Neural crest cell (in vitro differentiated cells): Measurements from ENCODE around the gene MAST2. TPM values are rescaled to one million over a fixed set of nuclear protein-coding genes. Genes with fewer than 3 reads are reported as not detected.
A peak's percentile ranks its signal among the peaks of the same experiment; 100 is the strongest.
"Not testable (repeated sequence)": the region's sequence is repeated elsewhere in the genome, so short reads cannot be mapped to it uniquely, and the experiment has no call there.

ENCODE experiments used
- DNase-seq: peaks from one replicate; pipeline ENCODE4 v3.0.0; 2021; ENCODE audit warnings: low read depth, mixed read lengths, low spot score
- H3K27ac Mint-ChIP-seq: one replicate; pipeline ENCODE4 v1.8.0; 2021; ENCODE audit warnings: mild to moderate bottlenecking, mixed read lengths; ENCODE audit not compliant: unreplicated experiment
- H3K27me3 Mint-ChIP-seq: 2 replicates; pipeline ENCODE4 v1.8.0; 2021; ENCODE audit warnings: low read depth, mild to moderate bottlenecking, mixed read lengths
- H3K36me3 Mint-ChIP-seq: 2 replicates; pipeline ENCODE4 v1.8.0; 2021; ENCODE audit warnings: low read depth, mild to moderate bottlenecking, mixed read lengths
- H3K4me1 Mint-ChIP-seq: 2 replicates; pipeline ENCODE4 v1.8.0; 2021; ENCODE audit warnings: mixed read lengths
- H3K4me3 Mint-ChIP-seq: one replicate; pipeline ENCODE4 v1.8.0; 2021; ENCODE audit warnings: mild to moderate bottlenecking, mixed read lengths
- H3K9me3 Mint-ChIP-seq: 2 replicates; pipeline ENCODE4 v1.8.0; 2021; ENCODE audit warnings: mixed read lengths
- CTCF ChIP-seq: fragments of 200-600 bp; sonication (generic); conservative IDR thresholded peaks from 2 replicates; pipeline ENCODE4 v1.5.0; 2021; ENCODE audit warnings: antibody characterized with exemption, mild to moderate bottlenecking
- total RNA-seq: library from RNA; stranded (reverse); gene quantifications from 2 replicates; pipeline ENCODE4 v1.2.1, GENCODE V29; 2021

Gene MAST2
- total RNA-seq, 1 donor from 2014 or later = 47.6 TPM

GRCh38 chr1:45864167-45865106, 61.0 kb downstream of the MAST2 start:
- no peak for DNase-seq
- peak overlapping the region; percentile 9 for H3K4me3 Mint-ChIP-seq
- H3K27ac Mint-ChIP-seq = no peak overlapping the region
- no peaks in the 10 kb centered on the region for H3K36me3 Mint-ChIP-seq
- no peak for TF ChIP-seq CTCF
- no peaks in the 10 kb centered on the region for H3K9me3 Mint-ChIP-seq
- no peaks in the 10 kb centered on the region for H3K27me3 Mint-ChIP-seq
- H3K4me1 Mint-ChIP-seq = peaks cover 57% of the 10 kb centered on the region

GRCh38 chr1:45867697-45868348, 64.4 kb downstream of the MAST2 start:
- H3K9me3 Mint-ChIP-seq = no peaks in the 10 kb centered on the region
- H3K4me1 Mint-ChIP-seq = peaks cover 59% of the 10 kb centered on the region
- no peak for DNase-seq
- no peak for TF ChIP-seq CTCF
- no peak overlapping the region for H3K27ac Mint-ChIP-seq
- H3K36me3 Mint-ChIP-seq = no peaks in the 10 kb centered on the region
- H3K4me3 Mint-ChIP-seq = no peak overlapping the region
- H3K27me3 Mint-ChIP-seq = no peaks in the 10 kb centered on the region

GRCh38 chr1:45868861-45869260, 65.4 kb downstream of the MAST2 start:
- Mint-ChIP-seq H3K4me3 (no peak overlapping the region), H3K27ac (no peak overlapping the region), H3K27me3 (no peaks in the 10 kb centered on the region)

GRCh38 chr1:45870500-45870899, 67.1 kb downstream of the MAST2 start:
- no peak for DNase-seq
- Mint-ChIP-seq H3K4me3 (no peak overlapping the region), H3K36me3 (no peaks in the 10 kb centered on the region), H3K27ac (no peak overlapping the region), H3K27me3 (no peaks in the 10 kb centered on the region), H3K9me3 (no peaks in the 10 kb centered on the region), H3K4me1 (peaks cover 34% of the 10 kb centered on the region)
- TF ChIP-seq CTCF = no peak

More at GRCh38 chr1:45868861-45869260, 65.4 kb downstream of the MAST2 start:
- Mint-ChIP-seq H3K36me3 (no peaks in the 10 kb centered on the region), H3K4me1 (peaks cover 49% of the 10 kb centered on the region), H3K9me3 (no peaks in the 10 kb centered on the region)
- DNase-seq = no peak
- TF ChIP-seq CTCF = no peak

GRCh38 chr1:45872173-45872801, 68.9 kb downstream of the MAST2 start:
- H3K27me3 Mint-ChIP-seq, H3K9me3 Mint-ChIP-seq, H3K36me3 Mint-ChIP-seq: not testable (repeated sequence)
- H3K4me3 Mint-ChIP-seq = peak overlapping the region; percentile 11
- peak; percentile 37 for DNase-seq
- peaks cover 29% of the 10 kb centered on the region for H3K4me1 Mint-ChIP-seq
- H3K27ac Mint-ChIP-seq = peak overlapping the region; percentile 22
